PC-3 (cell line): ENCODE data around the gene RBM10. TPM values are rescaled to one million over a fixed set of nuclear protein-coding genes. Genes with fewer than 3 reads are reported as not detected.
"Not testable (repeated sequence)": the region's sequence is repeated elsewhere in the genome, so short reads cannot be mapped to it uniquely, and the experiment has no call there.

Experiments used
- ATAC-seq: fragments of 200-7000 bp; cut with Tn5 transposase; 2 replicates; pipeline ENCODE4 v1.9.1; 2020; ENCODE audit warnings: mild to moderate bottlenecking, moderate library complexity
- BruUV-seq: library from RNA; stranded (reverse); fragments of 400-500 nt; replicated peaks from 2 replicates; lab custom pipeline; 2021; lab: Mats Ljungman, UMichigan
- CTCF ChIA-PET: fragments of 300-600 bp; sonication (Branson Sonifier 250); formaldehyde crosslinking; loops from one replicate; lab custom pipeline; 2022; ENCODE audit warnings: antibody characterized with exemption; lab: Charles Lee
- POLR2A ChIA-PET: fragments of 300-600 bp; sonication (Branson Sonifier 250); formaldehyde crosslinking; loops from one replicate; lab custom pipeline; 2022; ENCODE audit warnings: antibody characterized with exemption; ENCODE audit not compliant: unreplicated experiment; lab: Charles Lee
- DNase-seq: peaks from one replicate; pipeline ENCODE4 v3.0.0-alpha.2; 2015
- H2AFZ ChIP-seq: fragments of 300-600 bp; sonication (generic); 2 replicates; pipeline ENCODE4 v1.6.0; 2016; ENCODE audit warnings: antibody characterized with exemption, low read length
- H3F3A ChIP-seq: fragments of 300-600 bp; sonication (generic); one replicate; pipeline ENCODE4 v1.6.0; 2017; ENCODE audit warnings: antibody characterized with exemption, low read length, control low read depth, mild to moderate bottlenecking; ENCODE audit not compliant: unreplicated experiment
- H3K27ac ChIP-seq: fragments of 300-600 bp; sonication (generic); 2 replicates; pipeline ENCODE4 v1.5.1; 2016; ENCODE audit warnings: mild to moderate bottlenecking, low read length
- H3K27me3 ChIP-seq: fragments of 300-600 bp; sonication (generic); 2 replicates; pipeline ENCODE4 v1.6.1; 2016; ENCODE audit warnings: low read length, mixed read lengths
- H3K36me3 ChIP-seq: fragments of 300-600 bp; sonication (generic); 2 replicates; pipeline ENCODE4 v1.6.1; 2016; ENCODE audit warnings: low read depth, mixed run types, low read length, mixed read lengths
- H3K4me1 ChIP-seq: fragments of 300-600 bp; sonication (generic); 2 replicates; pipeline ENCODE4 v1.5.1; 2016; ENCODE audit warnings: low read length; ENCODE audit not compliant: insufficient read depth
- H3K4me2 ChIP-seq: fragments of 300-600 bp; sonication (generic); 2 replicates; pipeline ENCODE4 v1.6.0; 2016; ENCODE audit warnings: low read length
- H3K4me3 ChIP-seq: fragments of 300-600 bp; sonication (generic); 2 replicates; pipeline ENCODE4 v1.5.1; 2016; ENCODE audit warnings: mild to moderate bottlenecking, low read length, mixed read lengths
- H3K79me2 ChIP-seq: fragments of 300-600 bp; sonication (generic); 2 replicates; pipeline ENCODE4 v1.6.1; 2017; ENCODE audit warnings: low read length, mixed read lengths
- H3K9ac ChIP-seq: fragments of 300-600 bp; sonication (generic); 2 replicates; pipeline ENCODE4 v1.6.0; 2016; ENCODE audit warnings: mild to moderate bottlenecking, low read length
- H3K9me2 ChIP-seq: fragments of 300-600 bp; sonication (generic); replicated peaks from 2 replicates; pipeline ENCODE4 v1.6.1; 2016; ENCODE audit warnings: mixed run types, low read length, mixed read lengths
- H3K9me3 ChIP-seq: fragments of 300-600 bp; sonication (generic); 2 replicates; pipeline ENCODE4 v1.6.1; 2016; ENCODE audit warnings: low read length, mixed read lengths
- H4K20me1 ChIP-seq: fragments of 300-600 bp; sonication (generic); 2 replicates; pipeline ENCODE4 v1.6.1; 2016; ENCODE audit warnings: low read length, mixed read lengths
- EZH2 ChIP-seq: fragments of 300-600 bp; sonication (generic); IDR thresholded peaks from one replicate; pipeline ENCODE4 v1.6.1; 2017; ENCODE audit warnings: antibody characterized with exemption, mild to moderate bottlenecking, low read length; ENCODE audit not compliant: unreplicated experiment
- EZH2phosphoT487 ChIP-seq: fragments of 300-600 bp; sonication (generic); IDR thresholded peaks from 2 replicates; pipeline ENCODE4 v1.6.1; 2018; ENCODE audit warnings: mild to moderate bottlenecking, antibody characterized with exemption, low read length, borderline replicate concordance
- intact Hi-C: fragments of 100-400 bp; cut with micrococcal nuclease; formaldehyde crosslinking; loops from 2 replicates; pipeline ENCODE4 v1.9.0; 2023
- total RNA-seq: library from RNA; depleted of rRNA; stranded (reverse); fragments of >200 nt; gene quantifications from 2 replicates; pipeline ENCODE4 v1.2.3, GENCODE V29; 2014
- TF ChIP-seq, protein P1 (sequence below): fragments of 300-600 bp; sonication (generic); conservative IDR thresholded peaks from 2 replicates; pipeline ENCODE4 v1.5.1; 2017; ENCODE audit warnings: antibody characterized with exemption, low read depth, mild to moderate bottlenecking, low read length

RBM10 gene
- total RNA-seq, 1 experiment from 2014 or later, result 71.5 TPM

DNA sequence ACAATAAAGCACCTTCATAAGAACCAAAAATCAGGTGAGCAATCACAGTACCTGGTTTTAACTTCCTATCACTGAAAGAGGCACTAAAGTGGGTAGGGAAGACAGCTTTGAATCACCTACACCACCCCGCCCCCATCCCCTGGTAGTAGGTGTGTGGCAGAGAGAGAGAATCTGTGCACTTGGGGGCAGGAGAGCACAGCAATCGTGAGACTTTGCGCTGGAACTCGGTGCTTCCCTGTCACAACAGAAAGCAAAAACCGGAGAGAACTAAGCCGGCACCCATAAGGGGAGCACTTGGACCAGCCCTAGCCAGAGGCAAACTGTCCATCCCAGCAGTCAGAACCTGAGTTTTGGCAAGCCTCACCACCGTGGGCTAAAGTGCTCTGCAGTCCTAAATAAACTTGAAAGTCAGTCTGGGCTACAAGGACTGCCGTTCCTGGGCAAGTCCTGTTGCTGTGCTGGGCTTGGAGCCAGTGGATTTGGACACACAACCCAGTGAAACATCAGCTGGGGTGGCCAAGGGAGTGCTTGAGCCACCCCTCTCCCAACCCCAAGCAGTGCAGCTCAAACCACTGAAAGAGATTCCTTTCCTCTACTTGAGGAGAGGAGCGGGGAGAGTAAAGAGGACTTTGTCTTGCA lies 32.6 kb upstream of the RBM10 start:
- no peak overlapping the region for H3K4me2 ChIP-seq
- no peak for TF ChIP-seq EZH2
- TF ChIP-seq, protein P1, sequence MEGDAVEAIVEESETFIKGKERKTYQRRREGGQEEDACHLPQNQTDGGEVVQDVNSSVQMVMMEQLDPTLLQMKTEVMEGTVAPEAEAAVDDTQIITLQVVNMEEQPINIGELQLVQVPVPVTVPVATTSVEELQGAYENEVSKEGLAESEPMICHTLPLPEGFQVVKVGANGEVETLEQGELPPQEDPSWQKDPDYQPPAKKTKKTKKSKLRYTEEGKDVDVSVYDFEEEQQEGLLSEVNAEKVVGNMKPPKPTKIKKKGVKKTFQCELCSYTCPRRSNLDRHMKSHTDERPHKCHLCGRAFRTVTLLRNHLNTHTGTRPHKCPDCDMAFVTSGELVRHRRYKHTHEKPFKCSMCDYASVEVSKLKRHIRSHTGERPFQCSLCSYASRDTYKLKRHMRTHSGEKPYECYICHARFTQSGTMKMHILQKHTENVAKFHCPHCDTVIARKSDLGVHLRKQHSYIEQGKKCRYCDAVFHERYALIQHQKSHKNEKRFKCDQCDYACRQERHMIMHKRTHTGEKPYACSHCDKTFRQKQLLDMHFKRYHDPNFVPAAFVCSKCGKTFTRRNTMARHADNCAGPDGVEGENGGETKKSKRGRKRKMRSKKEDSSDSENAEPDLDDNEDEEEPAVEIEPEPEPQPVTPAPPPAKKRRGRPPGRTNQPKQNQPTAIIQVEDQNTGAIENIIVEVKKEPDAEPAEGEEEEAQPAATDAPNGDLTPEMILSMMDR, result no peak
- no peak for TF ChIP-seq EZH2phosphoT487
- no peak overlapping the region for H3K4me3 ChIP-seq
- no peak overlapping the region for H3K27ac ChIP-seq
- H2AFZ ChIP-seq, result no peak overlapping the region
- H3K9ac ChIP-seq, result no peak overlapping the region
- H4K20me1 ChIP-seq, result no peaks in the 10 kb centered on the region
- POLR2A ChIA-PET, result no interaction called here
- no peaks in the 10 kb centered on the region for H3K79me2 ChIP-seq
- H3K27me3 ChIP-seq, result no peaks in the 10 kb centered on the region
- intact Hi-C loops, result no loop called here
- H3K4me1 ChIP-seq, result no peaks in the 10 kb centered on the region
- no peaks in the 10 kb centered on the region for H3F3A ChIP-seq
- no peak for DNase-seq
- H3K36me3 ChIP-seq, result no peaks in the 10 kb centered on the region
- no peak for ATAC-seq
- CTCF ChIA-PET, result no interaction called here
- H3K9me2 ChIP-seq, result no peaks in the 10 kb centered on the region
- no TSS peak for BruUV-seq
- H3K9me3 ChIP-seq, result no peaks in the 10 kb centered on the region

DNA sequence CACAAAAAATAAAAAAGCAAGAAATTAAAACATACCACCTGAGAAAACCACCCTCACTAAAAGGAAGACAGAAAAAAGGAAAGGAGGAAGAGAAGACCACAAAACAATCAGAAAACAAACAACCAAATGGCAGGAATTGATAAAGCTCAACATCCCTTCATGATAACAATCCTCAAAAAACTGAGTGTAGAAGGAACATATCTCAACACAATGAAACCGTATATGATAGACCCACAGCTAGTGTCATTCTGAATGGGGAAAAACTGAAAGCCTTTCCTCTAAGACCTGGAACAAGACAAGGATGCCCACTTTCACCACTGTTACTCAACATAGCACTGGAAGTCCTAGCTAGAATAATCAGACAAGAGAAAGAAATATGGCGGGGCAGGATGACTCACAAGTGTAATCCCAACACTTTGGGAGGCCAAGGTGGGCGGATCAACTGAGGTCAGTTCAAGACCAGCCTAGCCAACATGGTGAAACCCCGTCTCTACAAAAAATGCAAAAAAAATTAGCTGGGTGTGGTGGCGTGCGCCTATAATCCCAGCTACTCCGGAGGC lies 28.4 kb upstream of the RBM10 start:
- intact Hi-C loops, POLR2A ChIA-PET, CTCF ChIA-PET, H3K9me3 ChIP-seq, H3K9ac ChIP-seq, H3K27ac ChIP-seq, H2AFZ ChIP-seq, H4K20me1 ChIP-seq, H3K4me1 ChIP-seq, DNase-seq, H3K79me2 ChIP-seq, H3K4me3 ChIP-seq, H3K27me3 ChIP-seq, BruUV-seq, H3K36me3 ChIP-seq, H3K4me2 ChIP-seq, H3F3A ChIP-seq, ATAC-seq, H3K9me2 ChIP-seq: not testable (repeated sequence)

GRCh38 chrX:47124466-47124865 lies 20.6 kb upstream of the RBM10 start:
- BruUV-seq, H3K4me1 ChIP-seq, H3F3A ChIP-seq, POLR2A ChIA-PET, H2AFZ ChIP-seq, intact Hi-C loops, H3K27ac ChIP-seq, H3K9ac ChIP-seq, ATAC-seq, H4K20me1 ChIP-seq, DNase-seq, H3K27me3 ChIP-seq, CTCF ChIA-PET, H3K4me3 ChIP-seq, H3K9me2 ChIP-seq, H3K36me3 ChIP-seq, H3K79me2 ChIP-seq, H3K9me3 ChIP-seq, H3K4me2 ChIP-seq: not testable (repeated sequence)
